GM13976 (cell line): Measurements from ENCODE around the gene KITLG.

Source experiments
- DNase-seq: peaks from one replicate; pipeline ENCODE4 v3.0.0; 2012; ENCODE audit warnings: low spot score
- in situ Hi-C: fragments of 300-500 bp; cut with MboI; formaldehyde crosslinking; loops from one replicate; pipeline ENCODE4 v1.12.0; 2022; ENCODE audit warnings: low sequenced_read_pairs, mixed read lengths, inconsistent platforms; ENCODE audit not compliant: unreplicated experiment
- TF ChIP-seq, protein P1 (sequence below): IDR thresholded peaks from 2 replicates; pipeline ENCODE4 v1.5.1; 2012; ENCODE audit warnings: borderline replicate concordance, mild to moderate bottlenecking; ENCODE audit not compliant: insufficient read depth; ENCODE audit errors: extremely low read depth, missing control alignments, control extremely low read depth

The KITLG gene

DNA sequence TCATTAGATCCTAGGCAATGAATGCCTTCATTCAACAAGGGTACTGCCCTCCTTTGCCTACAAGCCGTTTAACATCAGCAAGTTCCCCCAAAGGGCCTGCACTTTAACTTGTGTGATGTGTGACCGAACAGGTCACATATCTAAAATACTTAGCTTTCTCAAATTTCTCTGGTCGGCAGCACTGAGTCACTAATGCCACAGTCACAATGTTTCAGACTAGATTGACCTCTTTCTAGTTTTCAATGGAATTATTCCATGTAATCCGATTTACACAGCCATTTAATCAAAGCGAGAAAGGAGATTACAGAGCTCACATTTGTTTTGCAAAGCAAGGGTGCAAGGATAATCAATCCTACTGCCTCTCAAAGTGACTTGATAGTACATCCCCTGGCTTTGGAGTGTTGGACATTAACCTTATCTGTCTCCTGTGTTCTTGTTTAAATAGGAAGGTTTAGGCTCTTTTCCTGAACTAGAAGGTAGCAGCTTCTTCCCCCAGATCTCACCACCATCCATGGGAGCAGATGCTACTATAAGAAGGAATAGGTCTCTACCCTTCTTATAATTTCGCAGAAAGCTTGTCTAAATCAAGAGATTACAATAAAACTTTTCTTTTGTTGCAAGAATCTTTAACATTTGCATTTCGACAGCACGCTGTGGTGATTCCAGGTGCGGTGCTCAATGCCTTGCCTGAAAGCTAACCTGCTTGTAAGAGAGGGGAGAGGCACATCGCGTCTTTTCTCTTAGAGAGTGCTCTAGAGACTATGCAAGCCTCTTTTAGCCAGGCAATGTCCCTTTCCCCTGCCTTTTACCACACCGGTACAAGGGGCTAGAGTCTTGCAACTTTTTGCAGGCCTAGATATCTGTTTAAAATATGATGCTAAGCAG lies 1.8 kb downstream of the KITLG start:
- TF ChIP-seq, protein P1, sequence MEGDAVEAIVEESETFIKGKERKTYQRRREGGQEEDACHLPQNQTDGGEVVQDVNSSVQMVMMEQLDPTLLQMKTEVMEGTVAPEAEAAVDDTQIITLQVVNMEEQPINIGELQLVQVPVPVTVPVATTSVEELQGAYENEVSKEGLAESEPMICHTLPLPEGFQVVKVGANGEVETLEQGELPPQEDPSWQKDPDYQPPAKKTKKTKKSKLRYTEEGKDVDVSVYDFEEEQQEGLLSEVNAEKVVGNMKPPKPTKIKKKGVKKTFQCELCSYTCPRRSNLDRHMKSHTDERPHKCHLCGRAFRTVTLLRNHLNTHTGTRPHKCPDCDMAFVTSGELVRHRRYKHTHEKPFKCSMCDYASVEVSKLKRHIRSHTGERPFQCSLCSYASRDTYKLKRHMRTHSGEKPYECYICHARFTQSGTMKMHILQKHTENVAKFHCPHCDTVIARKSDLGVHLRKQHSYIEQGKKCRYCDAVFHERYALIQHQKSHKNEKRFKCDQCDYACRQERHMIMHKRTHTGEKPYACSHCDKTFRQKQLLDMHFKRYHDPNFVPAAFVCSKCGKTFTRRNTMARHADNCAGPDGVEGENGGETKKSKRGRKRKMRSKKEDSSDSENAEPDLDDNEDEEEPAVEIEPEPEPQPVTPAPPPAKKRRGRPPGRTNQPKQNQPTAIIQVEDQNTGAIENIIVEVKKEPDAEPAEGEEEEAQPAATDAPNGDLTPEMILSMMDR = no peak

DNA sequence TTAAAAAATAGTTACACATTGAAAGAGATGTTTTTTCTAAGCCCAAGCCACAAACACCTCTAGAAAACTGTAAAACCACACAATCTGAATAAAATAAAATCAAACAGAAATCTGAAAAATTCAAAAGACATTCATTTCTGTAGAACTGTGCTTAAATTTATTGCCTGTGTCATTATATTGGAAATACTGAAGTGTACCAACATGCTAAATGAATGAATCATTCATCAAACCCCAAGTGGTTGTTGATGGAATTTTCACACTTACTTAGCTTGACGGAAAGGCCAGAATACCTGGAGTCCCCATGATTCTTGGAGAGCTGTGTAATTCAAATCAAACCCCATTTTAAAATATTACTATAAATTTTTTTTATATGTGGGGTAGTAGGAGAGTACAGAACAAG lies 2.7 kb downstream of the KITLG start:
- TF ChIP-seq, protein P1 = no peak
- in situ Hi-C loops = no loop called here

More for the DNA sequence above, 1.8 kb downstream of the KITLG start:
- no peak for DNase-seq
- in situ Hi-C loops = no loop called here

DNA sequence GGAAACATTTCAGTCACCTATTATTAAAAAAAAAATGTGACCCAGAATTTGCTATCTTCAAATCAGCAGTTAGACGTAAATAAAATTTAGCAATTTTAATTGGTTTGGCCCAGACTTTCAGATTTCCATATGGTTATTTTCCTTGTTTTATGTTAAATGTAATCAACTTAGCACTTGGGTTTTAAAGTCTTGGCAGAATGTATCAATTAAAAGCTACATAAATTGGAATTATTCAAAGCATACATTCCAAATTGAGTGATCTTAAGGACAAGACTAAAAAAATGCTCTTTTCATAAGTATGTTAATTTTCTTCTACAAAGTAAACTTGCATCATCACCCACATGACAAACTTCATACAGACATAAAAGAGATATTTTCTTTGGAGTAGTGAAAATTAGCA lies 3.4 kb downstream of the KITLG start:
- TF ChIP-seq, protein P1 = no peak
- in situ Hi-C loops = no loop called here
- DNase-seq = no peak

More for the DNA sequence above, 2.7 kb downstream of the KITLG start:
- DNase-seq = no peak

DNA sequence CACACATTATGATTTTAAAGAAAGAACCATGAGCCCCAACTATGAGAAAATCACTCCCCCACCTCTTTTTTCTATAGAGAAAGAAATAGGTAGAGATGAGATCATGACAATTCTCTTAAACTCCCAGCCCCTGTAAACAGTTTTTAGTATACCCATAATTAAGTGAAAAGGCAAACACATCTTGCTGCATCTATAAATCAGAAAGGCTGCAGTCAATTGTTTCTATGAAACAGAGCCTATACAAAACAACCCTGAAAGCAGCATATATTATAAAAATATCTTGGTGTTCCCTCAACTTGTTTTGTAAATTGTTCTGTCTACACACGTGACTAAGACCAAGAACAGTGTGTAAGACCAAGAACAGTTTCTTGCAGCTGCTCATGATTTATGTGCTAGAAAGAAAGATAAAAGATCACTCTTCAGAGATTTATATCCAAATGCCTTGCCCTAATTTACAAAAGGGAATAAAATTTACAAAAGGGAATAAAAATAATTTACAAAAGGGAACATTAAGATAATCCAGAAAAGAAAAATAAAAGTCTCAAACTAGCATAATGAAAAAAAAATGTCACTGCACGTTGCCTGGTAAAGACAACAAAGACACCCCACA lies 4.8 kb downstream of the KITLG start:
- no peak for DNase-seq
- in situ Hi-C loops = no loop called here
- TF ChIP-seq, protein P1 = no peak

DNA sequence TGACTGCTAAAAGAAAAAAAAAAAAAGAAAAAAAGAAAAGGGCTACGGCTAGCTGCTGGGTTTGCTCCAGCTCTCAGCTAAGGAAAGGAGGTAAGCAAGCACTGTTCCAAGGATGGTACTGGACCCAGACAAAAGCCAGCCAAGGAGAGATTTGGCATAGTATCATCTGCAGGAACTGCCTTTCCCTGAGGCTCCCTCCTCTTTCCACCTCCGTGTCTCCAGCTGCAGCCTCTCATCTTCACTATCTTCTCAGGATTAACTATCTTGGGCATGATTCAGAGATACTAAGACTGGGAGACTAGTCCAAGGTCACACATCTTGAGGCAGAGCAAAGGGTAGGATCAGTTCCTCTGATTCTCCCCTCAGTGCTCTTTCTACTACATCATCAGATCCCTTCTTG lies 6.0 kb downstream of the KITLG start:
- in situ Hi-C loops = no loop called here
- TF ChIP-seq, protein P1 = no peak
- no peak for DNase-seq

DNA sequence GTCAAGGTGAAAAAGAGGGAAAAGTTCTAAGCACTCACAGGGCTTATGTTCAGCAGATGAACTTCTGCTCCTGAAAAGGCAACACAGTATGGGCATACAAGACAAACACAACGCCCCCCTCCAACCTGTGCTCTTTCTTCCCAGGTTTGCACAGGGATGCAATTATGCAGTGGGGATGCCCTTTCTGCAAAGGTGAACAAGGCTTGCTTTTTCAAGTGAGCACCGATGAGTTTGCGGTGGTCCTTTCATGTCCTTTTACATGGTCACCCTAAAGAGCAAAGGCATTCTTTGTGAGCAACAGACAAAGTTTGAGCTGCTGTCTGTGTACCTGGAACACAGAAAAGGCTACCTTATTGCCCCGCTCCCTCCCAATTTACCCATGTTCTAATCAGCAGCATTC lies 6.7 kb downstream of the KITLG start:
- DNase-seq = no peak
- TF ChIP-seq, protein P1 = no peak
- in situ Hi-C loops = no loop called here
